ENCODE data around the gene AP3S2. TPM values are rescaled to one million over a fixed set of nuclear protein-coding genes. Genes with fewer than 3 reads are reported as not detected.

AP3S2 gene
- total and polyA plus RNA-seq, 2 of the 13 experiments (the other 11 are each of a cell fraction or from before 2014, with no cell fraction given), result 17.6 to 44.4 TPM

DNA sequence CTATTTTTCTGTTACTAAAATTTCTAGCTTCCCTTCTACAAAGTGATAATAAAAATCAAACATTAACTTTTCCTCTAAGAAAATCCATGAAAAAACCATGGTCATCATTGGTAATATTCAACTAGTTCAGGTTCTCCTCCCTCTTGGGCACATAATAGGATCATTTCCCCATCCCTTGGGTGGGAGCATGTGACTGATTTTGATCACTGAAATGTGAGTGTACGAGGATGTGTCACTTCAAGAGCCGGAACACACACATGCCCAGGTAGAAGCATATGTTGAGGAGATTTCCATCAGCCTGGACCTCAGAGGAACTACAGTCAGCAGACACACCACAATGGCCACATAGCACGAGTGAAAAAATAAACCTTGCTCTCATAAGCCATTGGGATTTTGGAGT lies 36.1 kb downstream of the AP3S2 start (continued):
- TF ChIP-seq, protein P1, sequence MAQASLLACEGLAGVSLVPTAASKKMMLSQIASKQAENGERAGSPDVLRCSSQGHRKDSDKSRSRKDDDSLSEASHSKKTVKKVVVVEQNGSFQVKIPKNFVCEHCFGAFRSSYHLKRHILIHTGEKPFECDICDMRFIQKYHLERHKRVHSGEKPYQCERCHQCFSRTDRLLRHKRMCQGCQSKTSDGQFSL (CRISPR knock-in tag; IDR thresholded peaks at IDR 0.05), result no peak
- TF ChIP-seq KLF15 (CRISPR knock-in tag; IDR thresholded peaks at IDR 0.05; ENCODE audit: borderline replicate concordance), result no peak
- TF ChIP-seq, protein P2, sequence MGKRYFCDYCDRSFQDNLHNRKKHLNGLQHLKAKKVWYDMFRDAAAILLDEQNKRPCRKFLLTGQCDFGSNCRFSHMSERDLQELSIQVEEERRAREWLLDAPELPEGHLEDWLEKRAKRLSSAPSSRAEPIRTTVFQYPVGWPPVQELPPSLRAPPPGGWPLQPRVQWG (CRISPR knock-in tag; IDR thresholded peaks at IDR 0.05; ENCODE audit: borderline replicate concordance, low read depth), result no peak
- TF ChIP-seq, protein P3, sequence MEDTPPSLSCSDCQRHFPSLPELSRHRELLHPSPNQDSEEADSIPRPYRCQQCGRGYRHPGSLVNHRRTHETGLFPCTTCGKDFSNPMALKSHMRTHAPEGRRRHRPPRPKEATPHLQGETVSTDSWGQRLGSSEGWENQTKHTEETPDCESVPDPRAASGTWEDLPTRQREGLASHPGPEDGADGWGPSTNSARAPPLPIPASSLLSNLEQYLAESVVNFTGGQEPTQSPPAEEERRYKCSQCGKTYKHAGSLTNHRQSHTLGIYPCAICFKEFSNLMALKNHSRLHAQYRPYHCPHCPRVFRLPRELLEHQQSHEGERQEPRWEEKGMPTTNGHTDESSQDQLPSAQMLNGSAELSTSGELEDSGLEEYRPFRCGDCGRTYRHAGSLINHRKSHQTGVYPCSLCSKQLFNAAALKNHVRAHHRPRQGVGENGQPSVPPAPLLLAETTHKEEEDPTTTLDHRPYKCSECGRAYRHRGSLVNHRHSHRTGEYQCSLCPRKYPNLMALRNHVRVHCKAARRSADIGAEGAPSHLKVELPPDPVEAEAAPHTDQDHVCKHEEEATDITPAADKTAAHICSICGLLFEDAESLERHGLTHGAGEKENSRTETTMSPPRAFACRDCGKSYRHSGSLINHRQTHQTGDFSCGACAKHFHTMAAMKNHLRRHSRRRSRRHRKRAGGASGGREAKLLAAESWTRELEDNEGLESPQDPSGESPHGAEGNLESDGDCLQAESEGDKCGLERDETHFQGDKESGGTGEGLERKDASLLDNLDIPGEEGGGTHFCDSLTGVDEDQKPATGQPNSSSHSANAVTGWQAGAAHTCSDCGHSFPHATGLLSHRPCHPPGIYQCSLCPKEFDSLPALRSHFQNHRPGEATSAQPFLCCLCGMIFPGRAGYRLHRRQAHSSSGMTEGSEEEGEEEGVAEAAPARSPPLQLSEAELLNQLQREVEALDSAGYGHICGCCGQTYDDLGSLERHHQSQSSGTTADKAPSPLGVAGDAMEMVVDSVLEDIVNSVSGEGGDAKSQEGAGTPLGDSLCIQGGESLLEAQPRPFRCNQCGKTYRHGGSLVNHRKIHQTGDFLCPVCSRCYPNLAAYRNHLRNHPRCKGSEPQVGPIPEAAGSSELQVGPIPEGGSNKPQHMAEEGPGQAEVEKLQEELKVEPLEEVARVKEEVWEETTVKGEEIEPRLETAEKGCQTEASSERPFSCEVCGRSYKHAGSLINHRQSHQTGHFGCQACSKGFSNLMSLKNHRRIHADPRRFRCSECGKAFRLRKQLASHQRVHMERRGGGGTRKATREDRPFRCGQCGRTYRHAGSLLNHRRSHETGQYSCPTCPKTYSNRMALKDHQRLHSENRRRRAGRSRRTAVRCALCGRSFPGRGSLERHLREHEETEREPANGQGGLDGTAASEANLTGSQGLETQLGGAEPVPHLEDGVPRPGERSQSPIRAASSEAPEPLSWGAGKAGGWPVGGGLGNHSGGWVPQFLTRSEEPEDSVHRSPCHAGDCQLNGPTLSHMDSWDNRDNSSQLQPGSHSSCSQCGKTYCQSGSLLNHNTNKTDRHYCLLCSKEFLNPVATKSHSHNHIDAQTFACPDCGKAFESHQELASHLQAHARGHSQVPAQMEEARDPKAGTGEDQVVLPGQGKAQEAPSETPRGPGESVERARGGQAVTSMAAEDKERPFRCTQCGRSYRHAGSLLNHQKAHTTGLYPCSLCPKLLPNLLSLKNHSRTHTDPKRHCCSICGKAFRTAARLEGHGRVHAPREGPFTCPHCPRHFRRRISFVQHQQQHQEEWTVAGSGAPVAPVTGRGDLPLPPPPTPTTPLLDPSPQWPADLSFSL (CRISPR knock-in tag; IDR thresholded peaks at IDR 0.05), result no peak
- TF ChIP-seq, protein P4, sequence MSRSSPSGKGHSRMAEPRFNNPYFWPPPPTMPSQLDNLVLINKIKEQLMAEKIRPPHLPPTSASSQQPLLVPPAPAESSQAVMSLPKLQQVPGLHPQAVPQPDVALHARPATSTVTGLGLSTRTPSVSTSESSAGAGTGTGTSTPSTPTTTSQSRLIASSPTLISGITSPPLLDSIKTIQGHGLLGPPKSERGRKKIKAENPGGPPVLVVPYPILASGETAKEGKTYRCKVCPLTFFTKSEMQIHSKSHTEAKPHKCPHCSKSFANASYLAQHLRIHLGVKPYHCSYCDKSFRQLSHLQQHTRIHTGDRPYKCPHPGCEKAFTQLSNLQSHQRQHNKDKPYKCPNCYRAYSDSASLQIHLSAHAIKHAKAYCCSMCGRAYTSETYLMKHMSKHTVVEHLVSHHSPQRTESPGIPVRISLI (CRISPR knock-in tag; IDR thresholded peaks at IDR 0.05; ENCODE audit: borderline replicate concordance), result peak; percentile 49; the same call in 1 of the 2 replicates
- TF ChIP-seq REL (CRISPR knock-in tag; conservative IDR thresholded peaks at IDR 0.05), result no peak
- 0 out of 2 replicates have a peak, but pooled peaks have one; percentile 30 for TF ChIP-seq HMG20A (CRISPR knock-in tag; IDR thresholded peaks at IDR 0.05; ENCODE audit: borderline replicate concordance)
- TF ChIP-seq ZNF234 (CRISPR knock-in tag; conservative IDR thresholded peaks at IDR 0.05), result no peak
- TF ChIP-seq, protein P5, sequence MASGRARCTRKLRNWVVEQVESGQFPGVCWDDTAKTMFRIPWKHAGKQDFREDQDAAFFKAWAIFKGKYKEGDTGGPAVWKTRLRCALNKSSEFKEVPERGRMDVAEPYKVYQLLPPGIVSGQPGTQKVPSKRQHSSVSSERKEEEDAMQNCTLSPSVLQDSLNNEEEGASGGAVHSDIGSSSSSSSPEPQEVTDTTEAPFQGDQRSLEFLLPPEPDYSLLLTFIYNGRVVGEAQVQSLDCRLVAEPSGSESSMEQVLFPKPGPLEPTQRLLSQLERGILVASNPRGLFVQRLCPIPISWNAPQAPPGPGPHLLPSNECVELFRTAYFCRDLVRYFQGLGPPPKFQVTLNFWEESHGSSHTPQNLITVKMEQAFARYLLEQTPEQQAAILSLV (CRISPR knock-in tag; IDR thresholded peaks at IDR 0.05; ENCODE audit: borderline replicate concordance), result no peak
- peak; percentile 54; the same call in 1 of the 2 replicates for TF ChIP-seq NCOA2 (CRISPR knock-in tag; IDR thresholded peaks at IDR 0.05)
- no peak for TF ChIP-seq YEATS2 (CRISPR knock-in tag; IDR thresholded peaks at IDR 0.05; ENCODE audit: borderline replicate concordance)
- TF ChIP-seq TRIM24 (CRISPR knock-in tag; IDR thresholded peaks at IDR 0.05), result no peak
- peak; percentile 64 for TF ChIP-seq ZKSCAN1 (IDR thresholded peaks at IDR 0.05; ENCODE audit: low read length)
- TF ChIP-seq TCF7L2 (IDR thresholded peaks at IDR 0.05; ENCODE audit: low read depth, low read length), result no peak
- TF ChIP-seq BORCS8-MEF2B (CRISPR knock-in tag; IDR thresholded peaks at IDR 0.05), result no peak
- no peak for TF ChIP-seq ZNF782 (CRISPR knock-in tag; IDR thresholded peaks at IDR 0.05; ENCODE audit: borderline replicate concordance)
- no peak for TF ChIP-seq MYNN (CRISPR knock-in tag; IDR thresholded peaks at IDR 0.05; ENCODE audit: low read depth)
- TF ChIP-seq SALL1 (CRISPR knock-in tag; IDR thresholded peaks at IDR 0.05), result peak; percentile 36
- TF ChIP-seq ZFP82 (CRISPR knock-in tag; IDR thresholded peaks at IDR 0.05; ENCODE audit: borderline replicate concordance), result no peak
- TF ChIP-seq, protein P6, sequence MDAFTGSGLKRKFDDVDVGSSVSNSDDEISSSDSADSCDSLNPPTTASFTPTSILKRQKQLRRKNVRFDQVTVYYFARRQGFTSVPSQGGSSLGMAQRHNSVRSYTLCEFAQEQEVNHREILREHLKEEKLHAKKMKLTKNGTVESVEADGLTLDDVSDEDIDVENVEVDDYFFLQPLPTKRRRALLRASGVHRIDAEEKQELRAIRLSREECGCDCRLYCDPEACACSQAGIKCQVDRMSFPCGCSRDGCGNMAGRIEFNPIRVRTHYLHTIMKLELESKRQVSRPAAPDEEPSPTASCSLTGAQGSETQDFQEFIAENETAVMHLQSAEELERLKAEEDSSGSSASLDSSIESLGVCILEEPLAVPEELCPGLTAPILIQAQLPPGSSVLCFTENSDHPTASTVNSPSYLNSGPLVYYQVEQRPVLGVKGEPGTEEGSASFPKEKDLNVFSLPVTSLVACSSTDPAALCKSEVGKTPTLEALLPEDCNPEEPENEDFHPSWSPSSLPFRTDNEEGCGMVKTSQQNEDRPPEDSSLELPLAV (CRISPR knock-in tag; conservative IDR thresholded peaks at IDR 0.05; ENCODE audit: low read depth), result no peak

Data from HepG2 (cell line).